Mesothelial cell of epicardium (in vitro differentiated cells): Measurements from ENCODE around the gene NR6A1. TPM values are rescaled to one million over a fixed set of nuclear protein-coding genes. Genes with fewer than 3 reads are reported as not detected.

Source experiments
- DNase-seq, 2 experiments: peaks; one replicate each; pipeline ENCODE4 v3.0.0; 2021; ENCODE audit warnings: low spot score in 2 of 2; ENCODE audit not compliant: unreplicated experiment in 2 of 2
- H3K27ac Mint-ChIP-seq: 2 replicates; pipeline ENCODE4 v1.8.0; 2021; ENCODE audit warnings: mixed read lengths
- H3K27me3 Mint-ChIP-seq: 2 replicates; pipeline ENCODE4 v1.8.0; 2021; ENCODE audit warnings: low read depth, mixed read lengths
- H3K36me3 Mint-ChIP-seq: 2 replicates; pipeline ENCODE4 v1.8.0; 2021; ENCODE audit warnings: mixed read lengths
- H3K4me1 Mint-ChIP-seq: 2 replicates; pipeline ENCODE4 v1.8.0; 2021; ENCODE audit warnings: mixed read lengths
- H3K4me3 Mint-ChIP-seq: 2 replicates; pipeline ENCODE4 v1.8.0; 2021; ENCODE audit warnings: mild to moderate bottlenecking, moderate library complexity, mixed read lengths
- H3K9me3 Mint-ChIP-seq: 2 replicates; pipeline ENCODE4 v1.8.0; 2021; ENCODE audit warnings: mixed read lengths
- CTCF ChIP-seq: fragments of 200-600 bp; sonication (generic); IDR thresholded peaks from one replicate; pipeline ENCODE4 v1.5.0; 2021; ENCODE audit warnings: antibody characterized with exemption; ENCODE audit not compliant: unreplicated experiment
- total RNA-seq: library from RNA; stranded (reverse); gene quantifications from 3 replicates; pipeline ENCODE4 v1.2.1, GENCODE V29; 2021

The NR6A1 gene
- total RNA-seq, 1 donor from 2014 or later, result 5.9 TPM

GRCh38 chr9:124507880-124508423 lies 263.2 kb downstream of the NR6A1 start:
- Mint-ChIP-seq H3K27ac (no peak overlapping the region), H3K27me3 (peaks cover 34% of the 10 kb centered on the region), H3K9me3 (no peaks in the 10 kb centered on the region), H3K36me3 (no peaks in the 10 kb centered on the region), H3K4me3 (no peak overlapping the region), H3K4me1 (peaks cover 16% of the 10 kb centered on the region)
- no peak for DNase-seq
- no peak for TF ChIP-seq CTCF

GRCh38 chr9:124506931-124507879 lies 263.9 kb downstream of the NR6A1 start, which contains the start of gene NR5A1:
Gene NR5A1 (minus strand): TSS chr9:124507399. CDS start chr9:124503395, 4,004 bp downstream.
- Mint-ChIP-seq H3K27me3 (peaks cover 42% of the 10 kb centered on the region), H3K36me3 (no peaks in the 10 kb centered on the region), H3K27ac (no peak within 1 kb of the TSS), H3K4me3 (no peak within 1 kb of the TSS), H3K9me3 (no peaks in the 10 kb centered on the region), H3K4me1 (peaks cover 12% of the 10 kb centered on the region)
- DNase-seq, result no peak
- no peak for TF ChIP-seq CTCF

GRCh38 chr9:124506433-124506832 lies 264.7 kb downstream of the NR6A1 start:
- TF ChIP-seq CTCF, result no peak
- Mint-ChIP-seq H3K36me3 (no peaks in the 10 kb centered on the region), H3K9me3 (no peaks in the 10 kb centered on the region), H3K27ac (no peak overlapping the region), H3K27me3 (peaks cover 49% of the 10 kb centered on the region), H3K4me3 (no peak overlapping the region), H3K4me1 (peaks cover 7% of the 10 kb centered on the region)
- DNase-seq, result no peak

GRCh38 chr9:124505901-124506346 lies 265.2 kb downstream of the NR6A1 start:
- peaks cover 7% of the 10 kb centered on the region for H3K4me1 Mint-ChIP-seq
- H3K36me3 Mint-ChIP-seq, result no peaks in the 10 kb centered on the region
- no peak overlapping the region for H3K27ac Mint-ChIP-seq
- H3K4me3 Mint-ChIP-seq, result no peak overlapping the region
- TF ChIP-seq CTCF, result no peak
- no peak for DNase-seq
- H3K27me3 Mint-ChIP-seq, result peaks cover 54% of the 10 kb centered on the region
- no peaks in the 10 kb centered on the region for H3K9me3 Mint-ChIP-seq

- peaks cover 7% of the 10 kb centered on the region for H3K4me1 Mint-ChIP-seq
- H3K4me3 Mint-ChIP-seq, result peak overlapping the region; percentile 49
- no peaks in the 10 kb centered on the region for H3K36me3 Mint-ChIP-seq
- H3K9me3 Mint-ChIP-seq, result no peaks in the 10 kb centered on the region
- no peak for TF ChIP-seq CTCF
- DNase-seq, result no peak
- peaks cover 59% of the 10 kb centered on the region for H3K27me3 Mint-ChIP-seq
- no peak overlapping the region for H3K27ac Mint-ChIP-seq
These were observed 265.9 kb downstream of the NR6A1 start for GRCh38 chr9:124505006-124505900.
